Stimulated activated CD4-positive, alpha-beta T cell treated with anti-CD3 and anti-CD28 coated beads, Interleukin-15, amount 100 ng/mL, for 24 hours (primary cell): ENCODE measurements around the gene BARX2.

ENCODE experiments used
- DNase-seq: peaks from one replicate; pipeline ENCODE4 v3.0.0-alpha.2; 2020

Gene BARX2

DNA sequence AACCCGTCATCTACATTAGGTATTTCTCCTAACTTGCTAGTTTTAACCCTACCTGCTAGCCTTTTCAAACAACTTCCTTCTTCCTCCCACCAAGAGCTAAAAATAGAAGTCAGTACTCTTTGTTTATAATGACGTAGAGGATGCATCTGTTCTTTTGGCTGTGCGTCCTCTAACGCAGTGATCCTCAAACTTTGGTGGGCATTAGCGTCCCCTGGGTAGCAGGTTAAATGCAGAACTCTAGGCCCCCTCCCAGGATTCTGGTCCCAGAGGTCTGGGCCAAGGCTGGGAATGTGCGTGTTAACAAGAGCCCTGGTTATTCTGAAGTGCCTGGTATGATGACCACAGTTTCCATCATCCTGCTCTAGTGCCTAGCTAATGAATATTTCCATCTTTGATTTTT is 67.6 kb downstream of the BARX2 start:
- no peak for DNase-seq

- DNase-seq = no peak
Measured at GRCh38 chr11:129444274-129444673, 68.6 kb downstream of the BARX2 start.

DNA sequence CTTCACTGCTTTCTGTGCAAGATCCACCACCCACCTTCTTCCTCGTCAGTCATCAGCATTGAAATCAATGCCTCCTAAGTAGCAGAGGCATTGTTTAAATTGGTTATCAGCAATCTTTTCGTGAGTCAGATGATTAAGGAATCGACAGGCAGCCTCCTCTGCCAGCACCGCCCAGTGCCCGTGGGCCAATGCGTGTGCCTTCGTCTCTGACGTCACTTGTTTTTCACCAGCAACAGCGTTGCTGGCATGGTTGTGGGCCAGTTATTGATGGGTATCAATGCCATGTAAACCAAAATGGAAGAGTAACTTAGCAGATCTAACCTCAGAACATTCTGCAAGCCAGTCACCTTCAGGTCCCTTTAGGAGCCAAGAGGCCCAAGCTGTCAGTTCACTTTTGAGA is 69.6 kb downstream of the BARX2 start:
- DNase-seq = no peak

GRCh38 chr11:129446572-129446971 is 70.9 kb downstream of the BARX2 start:
- DNase-seq = no peak

GRCh38 chr11:129447654-129448239 is 72.1 kb downstream of the BARX2 start:
- no peak for DNase-seq

GRCh38 chr11:129451524-129451923 is 75.9 kb downstream of the BARX2 start:
- DNase-seq = no peak

GRCh38 chr11:129453293-129453721 is 77.7 kb downstream of the BARX2 start:
- no peak for DNase-seq

DNA sequence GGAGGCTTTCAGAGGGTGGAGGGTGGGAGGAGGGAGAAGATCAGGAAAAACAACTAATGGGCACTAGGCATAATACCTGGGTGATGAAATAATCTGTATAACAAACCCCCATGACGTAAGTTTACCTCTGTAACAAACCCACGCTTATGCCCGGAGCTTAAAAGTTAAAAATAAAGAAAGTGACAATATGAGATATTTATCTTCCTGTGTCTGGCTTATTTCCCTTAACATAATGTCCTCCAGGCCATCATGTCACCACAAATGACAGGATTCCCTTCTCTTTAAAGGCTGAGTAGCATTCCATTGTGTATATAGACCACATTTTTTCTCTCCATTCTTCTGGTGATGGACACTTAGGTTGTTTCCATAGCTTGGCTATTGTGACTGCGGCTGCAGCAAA is 79.5 kb downstream of the BARX2 start:
- DNase-seq = no peak

GRCh38 chr11:129455756-129456655 is 80.4 kb downstream of the BARX2 start:
- DNase-seq = no peak

GRCh38 chr11:129457321-129457720 is 81.7 kb downstream of the BARX2 start:
- DNase-seq = no peak

- DNase-seq = no peak
Measured at GRCh38 chr11:129458278-129458677, 82.6 kb downstream of the BARX2 start.

GRCh38 chr11:129458756-129459535 is 83.3 kb downstream of the BARX2 start:
- DNase-seq = no peak

- no peak for DNase-seq
Measured at GRCh38 chr11:129460714-129461113, 85.1 kb downstream of the BARX2 start.

DNA sequence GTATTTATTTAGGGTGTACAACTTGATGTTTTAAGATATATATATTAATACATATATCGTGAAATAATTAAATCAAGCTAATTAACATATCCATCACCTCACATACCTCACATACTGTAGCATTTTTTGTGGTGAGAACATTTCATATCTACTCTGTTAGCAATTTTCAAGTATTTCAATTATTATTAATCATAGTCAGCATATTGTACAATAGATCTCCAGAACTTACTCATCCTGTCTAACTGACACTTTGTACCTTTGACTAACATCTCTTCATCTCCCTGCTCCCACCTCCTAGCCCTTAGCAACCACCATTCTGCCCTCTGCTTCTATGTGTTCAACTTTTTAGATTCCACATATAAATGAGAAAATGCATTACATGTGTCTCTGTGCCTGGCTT is 108.4 kb downstream of the BARX2 start:
- no peak for DNase-seq

DNA sequence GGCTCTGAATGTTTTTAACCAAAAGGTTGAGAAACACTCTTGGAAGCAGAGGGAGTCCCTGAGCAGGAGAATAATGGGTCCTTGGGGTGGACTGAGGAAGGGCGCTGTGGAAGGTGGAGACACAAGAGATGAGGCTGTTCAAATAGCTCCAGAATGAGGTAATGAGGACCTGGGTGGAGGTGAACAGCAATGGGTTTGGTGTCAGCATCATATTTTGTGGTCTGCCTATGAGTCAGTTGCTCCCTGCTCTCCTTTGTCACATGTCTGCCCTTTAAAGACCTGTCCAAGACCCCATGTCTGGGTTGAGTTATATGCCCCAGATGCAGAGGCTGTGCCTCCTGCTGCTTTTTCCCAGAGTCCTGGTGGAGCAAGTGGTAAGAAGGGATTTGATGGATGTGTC is 113.6 kb downstream of the BARX2 start:
- DNase-seq = no peak

DNA sequence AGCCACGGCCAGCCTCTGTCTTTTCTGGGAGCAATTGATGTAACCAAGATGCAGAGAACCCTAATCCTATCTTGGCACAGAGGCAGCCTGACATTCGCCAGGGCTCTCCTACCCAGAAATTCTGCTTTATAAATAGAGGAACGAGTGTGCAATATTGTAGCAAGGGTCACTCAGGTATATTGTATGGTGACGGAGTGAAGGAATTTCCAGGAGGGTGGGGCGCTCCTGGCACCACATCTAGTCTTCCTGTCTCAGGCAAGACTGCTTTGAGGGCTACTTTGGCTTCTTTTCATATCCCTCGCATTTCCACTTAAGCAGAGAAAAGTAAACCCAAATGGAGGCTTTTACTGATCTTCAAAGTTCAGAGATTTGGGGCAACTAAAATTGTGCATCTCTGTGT is 114.4 kb downstream of the BARX2 start:
- DNase-seq = no peak

- no peak for DNase-seq
Measured at GRCh38 chr11:129493746-129494145, 118.1 kb downstream of the BARX2 start.
